Measurements from ENCODE around the gene SLCO2A1. TPM values are rescaled to one million over a fixed set of nuclear protein-coding genes. Genes with fewer than 3 reads are reported as not detected.

The SLCO2A1 gene
- total RNA-seq, 4 donors from 2014 or later = 15.0 to 33.0 (median 19.2) TPM

- DNase-seq = peak in 2 of 3 donors; percentile 8 to 38
- H3K36me3 ChIP-seq = no peaks in the 10 kb centered on the region
- no peak overlapping the region for H3K4me3 ChIP-seq
- H3K9me3 ChIP-seq = no peaks in the 10 kb centered on the region
- no peak overlapping the region for H3K27ac ChIP-seq
- no peaks in the 10 kb centered on the region for H3K27me3 ChIP-seq
- TF ChIP-seq POLR2A (IDR thresholded peaks at IDR 0.05) (no peak), CTCF (IDR thresholded peaks at IDR 0.05) (no peak)
- peaks cover 0 to 8% (median 2%) of the 10 kb centered on the region in 4 donors for H3K4me1 ChIP-seq
Measured at GRCh38 chr3:133935843-133936769, 93.6 kb downstream of the SLCO2A1 start.

DNA sequence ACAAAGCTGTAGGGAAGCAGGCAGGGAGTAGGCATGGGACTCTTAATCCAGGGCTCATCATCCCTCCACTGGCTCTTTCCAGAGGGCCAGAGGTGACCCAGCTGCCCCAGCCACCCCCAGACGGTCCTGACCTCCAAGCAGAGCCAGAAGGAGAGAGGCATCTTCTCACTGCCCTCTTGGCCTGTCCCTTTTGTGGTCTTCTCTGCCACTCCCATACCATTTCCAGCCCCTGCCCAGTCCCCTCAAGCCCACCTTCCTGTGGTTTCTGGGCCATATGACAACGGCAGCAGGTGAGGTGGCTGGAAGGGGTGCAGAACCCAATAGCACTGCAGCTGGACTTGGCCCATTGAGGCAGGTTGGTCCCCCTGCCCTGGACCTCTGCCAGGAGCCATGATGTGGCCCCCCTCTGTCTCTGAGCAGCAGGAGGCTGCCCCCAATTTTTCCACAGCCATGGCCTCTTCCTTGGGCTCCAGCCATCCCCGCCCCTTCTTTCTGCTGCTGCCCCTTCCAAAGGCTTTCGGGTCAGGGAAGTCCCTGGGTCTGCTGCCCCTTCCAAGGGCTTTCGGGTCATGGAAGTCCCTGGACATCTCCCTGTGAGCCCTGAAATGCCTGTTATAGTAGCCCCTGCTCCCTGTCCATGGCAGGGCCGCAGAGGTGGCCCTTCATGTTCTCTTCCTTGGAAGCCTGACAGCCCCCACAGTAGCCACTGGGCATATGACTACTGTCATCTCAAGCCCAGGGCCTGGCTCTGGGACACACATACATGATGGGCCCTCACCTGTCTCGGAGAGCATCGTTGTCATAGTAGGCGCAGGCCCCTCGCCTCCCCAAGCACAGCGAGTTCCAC, 94.5 kb downstream of the SLCO2A1 start:
- Histone ChIP-seq H3K4me1 (peaks cover 0 to 8% (median 2%) of the 10 kb centered on the region in 4 donors), H3K27ac (peak overlapping the region in 3 of 4 donors; percentile 43 to 75 (median 74)), H3K4me3 (no peak overlapping the region), H3K27me3 (no peaks in the 10 kb centered on the region), H3K9me3 (no peaks in the 10 kb centered on the region), H3K36me3 (no peaks in the 10 kb centered on the region)
- peak in 2 of 3 donors; percentile 9 to 37 for DNase-seq
- TF ChIP-seq POLR2A (IDR thresholded peaks at IDR 0.05) (no peak), CTCF (IDR thresholded peaks at IDR 0.05) (no peak)

DNA sequence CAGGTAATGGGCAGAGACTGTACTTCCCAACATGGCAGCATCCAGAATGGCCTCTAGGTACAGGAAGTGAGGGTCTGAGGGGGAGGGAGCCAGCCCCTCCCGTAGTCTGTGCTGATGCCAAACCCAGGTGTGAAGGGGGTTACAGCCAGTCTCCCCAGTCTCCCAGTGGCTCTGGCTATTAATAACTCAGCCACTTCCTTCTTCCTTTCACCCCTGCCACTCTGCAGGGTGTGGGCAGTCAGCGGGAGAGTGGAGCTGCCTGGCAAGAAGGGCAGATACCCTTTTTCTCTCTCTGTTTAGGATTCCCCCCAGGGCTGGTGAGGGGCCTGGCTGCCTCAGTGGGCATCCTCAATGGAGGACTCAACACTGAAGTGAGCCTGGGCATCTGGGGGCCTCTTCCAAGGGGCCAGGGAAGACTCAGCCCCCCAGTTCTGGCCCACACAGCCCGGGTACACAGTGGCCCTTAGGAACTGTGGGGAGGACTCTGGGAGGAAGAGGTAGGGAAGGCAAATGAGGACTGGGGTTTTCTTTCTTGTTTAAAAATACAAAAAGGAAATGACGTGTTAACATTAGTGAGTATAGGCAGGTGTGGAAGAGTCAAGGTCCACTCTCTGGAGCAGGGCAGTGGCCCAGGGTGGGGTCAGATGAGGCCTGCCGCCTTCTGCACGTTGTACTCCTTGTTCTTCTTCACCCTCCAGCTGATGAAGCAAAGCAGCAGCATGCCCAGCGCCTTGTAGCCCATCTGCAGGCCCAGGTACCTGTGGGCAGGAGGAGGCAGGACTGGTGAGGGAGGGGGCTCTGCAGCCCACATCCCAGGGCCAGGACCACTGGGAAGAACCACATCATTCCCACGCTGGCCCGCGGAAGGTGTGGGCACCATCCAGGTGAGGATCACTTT, 95.4 kb downstream of the SLCO2A1 start:
- H3K9me3 ChIP-seq = no peaks in the 10 kb centered on the region
- TF ChIP-seq CTCF (IDR thresholded peaks at IDR 0.05) (no peak), POLR2A (IDR thresholded peaks at IDR 0.05) (no peak)
- H3K27ac ChIP-seq = peak overlapping the region in 3 of 4 donors; percentile 74 to 79 (median 75)
- no peaks in the 10 kb centered on the region for H3K27me3 ChIP-seq
- no peaks in the 10 kb centered on the region for H3K36me3 ChIP-seq
- peaks cover 0 to 8% (median 2%) of the 10 kb centered on the region in 4 donors for H3K4me1 ChIP-seq
- no peak overlapping the region for H3K4me3 ChIP-seq
- DNase-seq = peak; percentile 7 to 83 (median 83)

- peak in 2 of 3 donors; percentile 3 to 40 for DNase-seq
- no peaks in the 10 kb centered on the region for H3K9me3 ChIP-seq
Measured at GRCh38 chr3:133933097-133934024, 96.4 kb downstream of the SLCO2A1 start.

More at GRCh38 chr3:133933097-133934024, 96.4 kb downstream of the SLCO2A1 start:
- H3K27me3 ChIP-seq = no peaks in the 10 kb centered on the region
- peaks cover 0 to 8% (median 2%) of the 10 kb centered on the region in 4 donors for H3K4me1 ChIP-seq
- H3K27ac ChIP-seq = peak overlapping the region in 2 of 4 donors; percentile 74 to 79
- no peaks in the 10 kb centered on the region for H3K36me3 ChIP-seq
- H3K4me3 ChIP-seq = no peak overlapping the region
- no peak for TF ChIP-seq CTCF (IDR thresholded peaks at IDR 0.05)
- no peak for TF ChIP-seq POLR2A (IDR thresholded peaks at IDR 0.05)

Data from Peyer's patch (tissue), 4 donors.